ENCODE measurements around the gene KLHL13.

Gene KLHL13

GRCh38 chrX:117972711-117973109 lies 143.9 kb downstream of the KLHL13 start:
- TF ChIP-seq EGR1 (IDR thresholded peaks at IDR 0.05) (no peak), YY1 (IDR thresholded peaks at IDR 0.05; ENCODE audit: low read depth) (no peak), MAX (IDR thresholded peaks at IDR 0.05) (no peak), ZBTB7A (IDR thresholded peaks at IDR 0.05; ENCODE audit: low read depth) (no peak), CEBPB (IDR thresholded peaks at IDR 0.05) (no peak), TEAD4 (IDR thresholded peaks at IDR 0.05) (no peak), CREB1 (IDR thresholded peaks at IDR 0.05; ENCODE audit: low read depth) (no peak), NFIC (IDR thresholded peaks at IDR 0.05) (no peak), TCF12 (IDR thresholded peaks at IDR 0.05; ENCODE audit: low read depth) (no peak), EP300 (IDR thresholded peaks at IDR 0.05; ENCODE audit: borderline replicate concordance) (no peak), FOXM1 (IDR thresholded peaks at IDR 0.05; ENCODE audit: borderline replicate concordance, low read depth) (no peak), TAF1 (IDR thresholded peaks at IDR 0.05; ENCODE audit: low read depth) (no peak), RAD21 (IDR thresholded peaks at IDR 0.05; ENCODE audit: low read depth) (no peak)
- TF ChIP-seq, protein P1, sequence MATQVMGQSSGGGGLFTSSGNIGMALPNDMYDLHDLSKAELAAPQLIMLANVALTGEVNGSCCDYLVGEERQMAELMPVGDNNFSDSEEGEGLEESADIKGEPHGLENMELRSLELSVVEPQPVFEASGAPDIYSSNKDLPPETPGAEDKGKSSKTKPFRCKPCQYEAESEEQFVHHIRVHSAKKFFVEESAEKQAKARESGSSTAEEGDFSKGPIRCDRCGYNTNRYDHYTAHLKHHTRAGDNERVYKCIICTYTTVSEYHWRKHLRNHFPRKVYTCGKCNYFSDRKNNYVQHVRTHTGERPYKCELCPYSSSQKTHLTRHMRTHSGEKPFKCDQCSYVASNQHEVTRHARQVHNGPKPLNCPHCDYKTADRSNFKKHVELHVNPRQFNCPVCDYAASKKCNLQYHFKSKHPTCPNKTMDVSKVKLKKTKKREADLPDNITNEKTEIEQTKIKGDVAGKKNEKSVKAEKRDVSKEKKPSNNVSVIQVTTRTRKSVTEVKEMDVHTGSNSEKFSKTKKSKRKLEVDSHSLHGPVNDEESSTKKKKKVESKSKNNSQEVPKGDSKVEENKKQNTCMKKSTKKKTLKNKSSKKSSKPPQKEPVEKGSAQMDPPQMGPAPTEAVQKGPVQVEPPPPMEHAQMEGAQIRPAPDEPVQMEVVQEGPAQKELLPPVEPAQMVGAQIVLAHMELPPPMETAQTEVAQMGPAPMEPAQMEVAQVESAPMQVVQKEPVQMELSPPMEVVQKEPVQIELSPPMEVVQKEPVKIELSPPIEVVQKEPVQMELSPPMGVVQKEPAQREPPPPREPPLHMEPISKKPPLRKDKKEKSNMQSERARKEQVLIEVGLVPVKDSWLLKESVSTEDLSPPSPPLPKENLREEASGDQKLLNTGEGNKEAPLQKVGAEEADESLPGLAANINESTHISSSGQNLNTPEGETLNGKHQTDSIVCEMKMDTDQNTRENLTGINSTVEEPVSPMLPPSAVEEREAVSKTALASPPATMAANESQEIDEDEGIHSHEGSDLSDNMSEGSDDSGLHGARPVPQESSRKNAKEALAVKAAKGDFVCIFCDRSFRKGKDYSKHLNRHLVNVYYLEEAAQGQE (IDR thresholded peaks at IDR 0.05; ENCODE audit: low read depth) = no peak
- TF ChIP-seq, protein P2, sequence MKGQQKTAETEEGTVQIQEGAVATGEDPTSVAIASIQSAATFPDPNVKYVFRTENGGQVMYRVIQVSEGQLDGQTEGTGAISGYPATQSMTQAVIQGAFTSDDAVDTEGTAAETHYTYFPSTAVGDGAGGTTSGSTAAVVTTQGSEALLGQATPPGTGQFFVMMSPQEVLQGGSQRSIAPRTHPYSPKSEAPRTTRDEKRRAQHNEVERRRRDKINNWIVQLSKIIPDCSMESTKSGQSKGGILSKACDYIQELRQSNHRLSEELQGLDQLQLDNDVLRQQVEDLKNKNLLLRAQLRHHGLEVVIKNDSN (IDR thresholded peaks at IDR 0.05) = no peak

DNA sequence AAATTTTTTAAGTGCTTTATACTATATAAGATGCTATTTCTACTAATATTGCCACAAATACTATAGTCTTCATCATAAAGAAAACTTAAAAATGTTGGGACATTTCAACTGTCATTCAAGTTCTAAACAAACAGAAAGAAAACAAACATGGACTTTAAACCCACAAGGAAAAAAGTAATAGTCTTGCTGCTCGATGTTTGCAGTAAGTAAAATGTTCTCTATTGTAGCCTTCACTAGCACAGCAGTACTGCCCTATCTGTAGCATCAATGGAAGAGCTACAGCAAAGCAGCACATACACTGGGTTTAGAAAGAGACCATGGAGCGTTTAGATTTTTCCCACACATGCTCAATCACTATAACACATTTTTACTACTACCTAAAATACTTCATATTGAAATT lies 146.8 kb downstream of the KLHL13 start:
- TF ChIP-seq CEBPB (IDR thresholded peaks at IDR 0.05) (no peak), TAF1 (IDR thresholded peaks at IDR 0.05; ENCODE audit: low read depth) (no peak), TCF12 (IDR thresholded peaks at IDR 0.05; ENCODE audit: low read depth) (no peak), ZBTB7A (IDR thresholded peaks at IDR 0.05; ENCODE audit: low read depth) (no peak), CREB1 (IDR thresholded peaks at IDR 0.05; ENCODE audit: low read depth) (no peak), FOXM1 (IDR thresholded peaks at IDR 0.05; ENCODE audit: borderline replicate concordance, low read depth) (no peak), RAD21 (IDR thresholded peaks at IDR 0.05; ENCODE audit: low read depth) (no peak), MAX (IDR thresholded peaks at IDR 0.05) (no peak), EP300 (IDR thresholded peaks at IDR 0.05; ENCODE audit: borderline replicate concordance) (no peak)
- TF ChIP-seq, protein P2 (IDR thresholded peaks at IDR 0.05) = no peak
- TF ChIP-seq, protein P1 (IDR thresholded peaks at IDR 0.05; ENCODE audit: low read depth) = no peak

DNA sequence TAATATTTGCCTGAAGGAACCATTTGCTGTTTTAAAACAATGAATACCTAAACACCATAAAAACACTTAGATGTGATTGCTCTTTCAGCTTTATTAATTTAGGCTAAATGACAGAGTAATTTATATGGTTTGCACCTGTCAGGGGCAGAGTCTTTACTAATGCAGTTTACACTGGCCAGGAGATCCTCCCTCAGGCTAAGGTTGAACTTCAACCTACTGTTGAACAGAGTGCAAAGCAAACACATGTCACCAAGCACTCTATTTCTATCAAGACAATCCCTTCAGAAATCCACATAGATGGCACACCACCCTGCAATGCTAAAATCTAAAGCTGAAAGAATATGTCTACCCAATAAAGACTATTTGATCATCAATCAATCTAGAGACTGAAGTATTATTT lies 147.3 kb downstream of the KLHL13 start:
- no peak for TF ChIP-seq CEBPB (IDR thresholded peaks at IDR 0.05)

- TF ChIP-seq, protein P2 (IDR thresholded peaks at IDR 0.05) = no peak
- TF ChIP-seq CREB1 (IDR thresholded peaks at IDR 0.05; ENCODE audit: low read depth) (no peak), FOXM1 (IDR thresholded peaks at IDR 0.05; ENCODE audit: borderline replicate concordance, low read depth) (no peak), TAF1 (IDR thresholded peaks at IDR 0.05; ENCODE audit: low read depth) (no peak), NFIC (IDR thresholded peaks at IDR 0.05) (no peak), ZBTB7A (IDR thresholded peaks at IDR 0.05; ENCODE audit: low read depth) (no peak), TCF12 (IDR thresholded peaks at IDR 0.05; ENCODE audit: low read depth) (no peak), CEBPB (IDR thresholded peaks at IDR 0.05) (no peak), EP300 (IDR thresholded peaks at IDR 0.05; ENCODE audit: borderline replicate concordance) (no peak), MAX (IDR thresholded peaks at IDR 0.05) (no peak)
- TF ChIP-seq, protein P1 (IDR thresholded peaks at IDR 0.05; ENCODE audit: low read depth) = no peak
These were observed 157.6 kb downstream of the KLHL13 start for GRCh38 chrX:117959045-117959444.

Data from Ishikawa (cell line).